ACC112 (cell line): Measurements from ENCODE around the gene CYSTM1.
A peak's percentile ranks its signal among the peaks of the same experiment; 100 is the strongest.

ENCODE experiments used
- H2AFZ ChIP-seq: fragments of 200-600 bp; sonication (generic); one replicate; pipeline ENCODE4 v1.6.0; 2017; ENCODE audit warnings: antibody characterized with exemption, low read length; ENCODE audit not compliant: unreplicated experiment
- H3K27ac ChIP-seq: fragments of 200-600 bp; sonication (generic); 2 replicates; pipeline ENCODE4 v1.5.1; 2014; ENCODE audit warnings: low read depth, mild to moderate bottlenecking, antibody characterized with exemption, low read length, moderate library complexity
- H3K27me3 ChIP-seq: fragments of 200-600 bp; sonication (generic); 2 replicates; pipeline ENCODE4 v1.6.1; 2014; ENCODE audit warnings: mild to moderate bottlenecking, antibody characterized with exemption, low read length, moderate library complexity, mixed read lengths; ENCODE audit not compliant: insufficient read depth
- H3K36me3 ChIP-seq: fragments of 200-600 bp; sonication (generic); 2 replicates; pipeline ENCODE4 v1.6.1; 2016; ENCODE audit warnings: mild to moderate bottlenecking, antibody characterized with exemption, low read length, moderate library complexity, mixed read lengths; ENCODE audit not compliant: insufficient read depth
- H3K4me1 ChIP-seq: fragments of 200-600 bp; sonication (generic); one replicate; pipeline ENCODE4 v1.6.1; 2016; ENCODE audit warnings: low read length, mixed read lengths; ENCODE audit not compliant: insufficient read depth, unreplicated experiment, control insufficient read depth
- H3K4me3 ChIP-seq: fragments of 200-600 bp; sonication (generic); 2 replicates; pipeline ENCODE4 v1.5.1; 2014; ENCODE audit warnings: mild to moderate bottlenecking, low read depth, low read length
- H3K79me2 ChIP-seq: fragments of 200-600 bp; sonication (generic); one replicate; pipeline ENCODE4 v1.6.0; 2016; ENCODE audit warnings: low read length; ENCODE audit not compliant: control insufficient read depth, unreplicated experiment, insufficient read depth

The CYSTM1 gene

GRCh38 chr5:140162781-140163180 lies 12.2 kb upstream of the CYSTM1 start:
- H3K79me2 ChIP-seq, result no peaks in the 10 kb centered on the region
- H3K27ac ChIP-seq, result no peak overlapping the region
- no peak overlapping the region for H2AFZ ChIP-seq
- H3K27me3 ChIP-seq, result no peaks in the 10 kb centered on the region
- no peaks in the 10 kb centered on the region for H3K4me1 ChIP-seq
- H3K36me3 ChIP-seq, result no peaks in the 10 kb centered on the region
- no peak overlapping the region for H3K4me3 ChIP-seq

- no peaks in the 10 kb centered on the region for H3K4me1 ChIP-seq
- H3K79me2 ChIP-seq, result no peaks in the 10 kb centered on the region
- no peaks in the 10 kb centered on the region for H3K36me3 ChIP-seq
- no peak overlapping the region for H2AFZ ChIP-seq
- H3K27me3 ChIP-seq, result no peaks in the 10 kb centered on the region
- no peak overlapping the region for H3K27ac ChIP-seq
- no peak overlapping the region for H3K4me3 ChIP-seq
Measured at GRCh38 chr5:140165101-140165922, 9.7 kb upstream of the CYSTM1 start.

DNA sequence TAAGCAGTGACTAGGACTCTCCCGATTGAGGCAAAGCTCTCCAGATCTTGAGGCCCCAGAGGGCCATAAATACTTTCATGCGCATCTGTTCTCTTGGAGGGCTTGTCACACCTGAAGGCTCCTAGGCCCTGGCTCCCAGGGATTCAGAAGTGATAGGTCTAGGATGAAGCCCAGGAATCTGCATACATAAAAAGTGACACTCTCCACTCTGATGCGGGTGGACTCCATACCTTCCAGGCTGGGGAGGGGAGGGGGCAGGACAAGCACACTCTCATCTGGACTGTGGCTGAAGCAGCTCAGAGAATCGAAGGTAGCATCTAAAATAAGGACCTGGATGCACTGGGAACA lies 9.1 kb upstream of the CYSTM1 start:
- no peaks in the 10 kb centered on the region for H3K36me3 ChIP-seq
- H3K4me1 ChIP-seq, result no peaks in the 10 kb centered on the region
- H2AFZ ChIP-seq, result no peak overlapping the region
- no peaks in the 10 kb centered on the region for H3K27me3 ChIP-seq
- no peak overlapping the region for H3K4me3 ChIP-seq
- H3K27ac ChIP-seq, result no peak overlapping the region
- no peaks in the 10 kb centered on the region for H3K79me2 ChIP-seq

DNA sequence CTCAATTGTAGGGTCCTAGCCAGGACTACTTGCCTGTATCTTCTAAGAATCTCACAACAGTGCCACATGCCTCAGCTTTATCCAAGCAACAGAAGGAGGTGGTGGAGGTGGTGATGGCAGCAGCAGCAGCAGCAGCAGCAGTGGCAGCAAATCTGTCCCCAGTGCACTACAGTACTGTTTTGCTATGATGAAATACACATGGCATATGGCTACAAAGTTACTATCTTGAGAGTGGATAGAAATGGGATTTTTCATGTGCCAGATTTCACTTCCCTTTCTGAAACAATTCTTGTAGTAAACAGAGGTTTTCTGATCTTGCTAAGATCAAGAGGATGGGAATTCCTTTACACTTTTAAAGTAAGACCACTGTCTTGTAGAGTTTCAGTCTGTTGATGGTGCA lies 8.1 kb upstream of the CYSTM1 start:
- no peaks in the 10 kb centered on the region for H3K36me3 ChIP-seq
- H3K4me3 ChIP-seq, result no peak overlapping the region
- no peaks in the 10 kb centered on the region for H3K79me2 ChIP-seq
- H3K27me3 ChIP-seq, result no peaks in the 10 kb centered on the region
- H2AFZ ChIP-seq, result no peak overlapping the region
- H3K4me1 ChIP-seq, result no peaks in the 10 kb centered on the region
- no peak overlapping the region for H3K27ac ChIP-seq

- Histone ChIP-seq H3K4me1 (no peaks in the 10 kb centered on the region), H3K36me3 (no peaks in the 10 kb centered on the region), H3K79me2 (no peaks in the 10 kb centered on the region), H2AFZ (no peak overlapping the region), H3K27ac (no peak overlapping the region), H3K27me3 (no peaks in the 10 kb centered on the region), H3K4me3 (no peak overlapping the region)
Measured at GRCh38 chr5:140168371-140168770, 6.6 kb upstream of the CYSTM1 start.

DNA sequence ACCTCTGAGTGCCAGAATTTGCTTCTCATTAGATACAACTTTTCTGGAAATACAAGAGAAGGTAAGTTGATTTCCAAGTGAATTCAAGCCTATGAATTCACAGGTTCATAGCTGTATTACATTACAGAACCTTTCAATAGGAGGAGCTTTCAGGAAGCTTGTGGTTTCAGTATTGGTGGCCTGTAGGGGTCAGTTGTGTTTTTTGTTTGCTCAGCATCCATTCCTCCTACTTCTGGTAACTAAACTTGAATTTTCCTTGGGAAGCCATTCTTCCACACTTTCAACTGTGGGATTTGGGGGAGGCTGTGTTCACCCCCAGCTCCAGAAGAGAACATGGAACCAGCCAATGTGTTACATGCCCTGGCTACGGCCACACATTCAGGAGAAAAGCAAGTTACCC lies 5.6 kb upstream of the CYSTM1 start:
- Histone ChIP-seq H3K27me3 (no peaks in the 10 kb centered on the region), H3K79me2 (no peaks in the 10 kb centered on the region), H3K27ac (no peak overlapping the region), H2AFZ (no peak overlapping the region), H3K4me1 (no peaks in the 10 kb centered on the region), H3K4me3 (no peak overlapping the region), H3K36me3 (no peaks in the 10 kb centered on the region)

DNA sequence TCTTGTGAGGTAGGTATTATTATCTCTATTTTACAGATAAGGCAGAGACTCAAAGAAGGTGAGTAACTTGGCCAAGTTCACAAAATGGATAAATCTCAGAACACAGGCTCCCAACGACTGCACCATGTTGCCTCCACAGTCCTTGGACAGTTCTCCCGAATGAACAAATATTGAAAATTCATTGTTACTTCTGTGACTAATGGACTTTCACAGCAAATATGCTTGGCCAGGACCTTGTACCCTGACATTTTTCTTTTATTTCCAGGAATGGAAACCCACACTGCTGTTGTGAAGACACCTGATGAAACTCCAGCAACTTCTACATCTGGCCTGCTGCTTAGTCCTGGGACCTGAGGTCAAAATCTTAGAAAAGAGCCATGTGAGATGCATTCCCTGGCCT lies 2.5 kb upstream of the CYSTM1 start:
- peaks cover 4% of the 10 kb centered on the region for H3K79me2 ChIP-seq
- H3K27ac ChIP-seq, result no peak overlapping the region
- H3K4me1 ChIP-seq, result peaks cover 13% of the 10 kb centered on the region
- H2AFZ ChIP-seq, result no peak overlapping the region
- no peaks in the 10 kb centered on the region for H3K27me3 ChIP-seq
- no peak overlapping the region for H3K4me3 ChIP-seq
- H3K36me3 ChIP-seq, result no peaks in the 10 kb centered on the region

GRCh38 chr5:140174014-140174413 lies 974 bp upstream of the CYSTM1 start:
- no peak overlapping the region for H3K4me3 ChIP-seq
- peaks cover 18% of the 10 kb centered on the region for H3K4me1 ChIP-seq
- no peak overlapping the region for H2AFZ ChIP-seq
- no peak overlapping the region for H3K27ac ChIP-seq
- no peaks in the 10 kb centered on the region for H3K36me3 ChIP-seq
- no peaks in the 10 kb centered on the region for H3K27me3 ChIP-seq
- H3K79me2 ChIP-seq, result peaks cover 4% of the 10 kb centered on the region

GRCh38 chr5:140175367-140176030 lies 511 bp downstream of the CYSTM1 start:
- no peaks in the 10 kb centered on the region for H3K27me3 ChIP-seq
- peaks cover 4% of the 10 kb centered on the region for H3K79me2 ChIP-seq
- peaks cover 23% of the 10 kb centered on the region for H3K4me1 ChIP-seq
- H3K27ac ChIP-seq, result peak overlapping the region; percentile 61
- peak overlapping the region; percentile 68 for H2AFZ ChIP-seq
- no peaks in the 10 kb centered on the region for H3K36me3 ChIP-seq
- H3K4me3 ChIP-seq, result peak overlapping the region; percentile 88

DNA sequence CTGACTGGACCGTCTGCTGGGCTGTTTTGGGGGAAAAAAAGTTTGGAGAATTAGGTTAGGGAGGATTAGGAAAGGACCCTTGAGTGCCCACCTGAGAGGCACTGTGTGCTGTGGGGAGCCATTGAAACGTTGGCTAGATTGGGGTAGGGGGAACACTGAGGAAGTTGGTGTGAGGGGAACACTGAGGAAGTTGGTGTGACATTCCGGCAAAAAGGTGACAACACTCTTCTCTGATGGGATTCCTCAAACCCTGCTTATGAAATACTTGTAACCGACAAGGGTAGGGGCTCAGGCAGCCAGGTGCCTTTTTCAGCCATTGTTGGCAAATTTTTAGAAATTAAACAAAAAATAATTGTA lies 1.0 kb downstream of the CYSTM1 start:
- H3K4me3 ChIP-seq, result peak overlapping the region; percentile 88
- no peaks in the 10 kb centered on the region for H3K36me3 ChIP-seq
- peaks cover 4% of the 10 kb centered on the region for H3K79me2 ChIP-seq
- H2AFZ ChIP-seq, result peak overlapping the region; percentile 68
- H3K27ac ChIP-seq, result peak overlapping the region; percentile 61; the same call in 1 of the 2 replicates
- H3K4me1 ChIP-seq, result peaks cover 26% of the 10 kb centered on the region
- H3K27me3 ChIP-seq, result no peaks in the 10 kb centered on the region

DNA sequence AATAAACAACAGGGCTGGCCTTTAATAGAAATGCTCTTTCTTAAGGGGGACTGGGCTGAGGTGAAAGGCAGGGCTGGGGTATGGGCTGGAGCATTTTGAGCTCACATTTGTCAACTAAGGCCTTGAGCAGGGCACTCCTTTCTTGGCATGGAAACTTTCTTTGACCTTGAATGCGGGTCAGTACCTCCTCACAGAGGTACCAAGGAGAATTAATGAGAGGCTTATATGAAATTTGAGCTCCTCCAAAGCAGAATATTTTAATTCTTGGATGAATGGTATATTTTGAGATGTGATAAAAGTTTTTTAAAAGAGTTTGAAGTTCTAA lies 3.1 kb downstream of the CYSTM1 start:
- peaks cover 44% of the 10 kb centered on the region for H3K4me1 ChIP-seq
- no peaks in the 10 kb centered on the region for H3K27me3 ChIP-seq
- H3K79me2 ChIP-seq, result peaks cover 6% of the 10 kb centered on the region
- H3K27ac ChIP-seq, result peak overlapping the region; percentile 43
- H2AFZ ChIP-seq, result peak overlapping the region; percentile 4
- H3K4me3 ChIP-seq, result 0 out of 2 replicates have a peak overlapping the region, but pooled peaks have one; percentile 35
- H3K36me3 ChIP-seq, result no peaks in the 10 kb centered on the region
